ENCODE measurements around the gene HIP1R.

DNA sequence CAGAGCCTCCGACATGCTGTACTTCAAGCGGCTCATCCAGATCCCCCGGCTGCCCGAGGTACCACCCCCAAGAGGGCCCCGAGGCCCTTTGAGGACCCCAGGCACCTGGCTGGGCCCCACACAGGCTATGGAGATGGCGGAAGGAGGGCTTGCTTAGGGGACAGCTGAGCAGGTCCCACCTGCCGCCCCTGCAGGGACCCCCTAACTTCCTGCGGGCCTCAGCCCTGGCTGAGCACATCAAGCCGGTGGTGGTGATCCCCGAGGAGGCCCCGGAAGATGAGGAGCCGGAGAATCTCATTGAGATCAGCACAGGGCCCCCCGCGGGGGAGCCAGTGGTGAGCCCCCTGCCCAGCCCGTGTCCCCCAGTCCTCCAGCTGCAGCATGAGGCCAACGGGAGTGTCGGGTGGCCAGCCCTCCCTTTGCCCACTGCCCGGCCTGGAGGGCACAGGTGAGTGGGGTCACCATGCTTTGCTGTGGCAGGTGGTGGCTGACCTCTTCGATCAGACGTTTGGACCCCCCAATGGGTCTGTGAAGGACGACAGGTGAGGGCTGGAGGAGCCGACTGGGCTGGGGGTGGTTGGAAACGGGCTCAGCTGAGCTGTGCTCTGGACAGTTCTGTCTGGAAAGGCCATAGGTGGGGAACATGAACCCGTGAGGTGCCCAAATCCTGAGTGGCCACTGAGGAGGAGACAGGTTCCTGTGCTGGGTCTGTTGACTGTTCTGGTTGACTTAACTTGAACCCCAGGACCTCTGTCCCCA lies 20.0 kb downstream of the HIP1R start:
- no peak for TF ChIP-seq POLR2AphosphoS5 (IDR thresholded peaks at IDR 0.05; ENCODE audit: low read depth)
- TF ChIP-seq, protein P1, sequence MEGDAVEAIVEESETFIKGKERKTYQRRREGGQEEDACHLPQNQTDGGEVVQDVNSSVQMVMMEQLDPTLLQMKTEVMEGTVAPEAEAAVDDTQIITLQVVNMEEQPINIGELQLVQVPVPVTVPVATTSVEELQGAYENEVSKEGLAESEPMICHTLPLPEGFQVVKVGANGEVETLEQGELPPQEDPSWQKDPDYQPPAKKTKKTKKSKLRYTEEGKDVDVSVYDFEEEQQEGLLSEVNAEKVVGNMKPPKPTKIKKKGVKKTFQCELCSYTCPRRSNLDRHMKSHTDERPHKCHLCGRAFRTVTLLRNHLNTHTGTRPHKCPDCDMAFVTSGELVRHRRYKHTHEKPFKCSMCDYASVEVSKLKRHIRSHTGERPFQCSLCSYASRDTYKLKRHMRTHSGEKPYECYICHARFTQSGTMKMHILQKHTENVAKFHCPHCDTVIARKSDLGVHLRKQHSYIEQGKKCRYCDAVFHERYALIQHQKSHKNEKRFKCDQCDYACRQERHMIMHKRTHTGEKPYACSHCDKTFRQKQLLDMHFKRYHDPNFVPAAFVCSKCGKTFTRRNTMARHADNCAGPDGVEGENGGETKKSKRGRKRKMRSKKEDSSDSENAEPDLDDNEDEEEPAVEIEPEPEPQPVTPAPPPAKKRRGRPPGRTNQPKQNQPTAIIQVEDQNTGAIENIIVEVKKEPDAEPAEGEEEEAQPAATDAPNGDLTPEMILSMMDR (conservative IDR thresholded peaks at IDR 0.05; ENCODE audit: low read depth in 2 of 2) = no peak
- TF ChIP-seq, protein P2, sequence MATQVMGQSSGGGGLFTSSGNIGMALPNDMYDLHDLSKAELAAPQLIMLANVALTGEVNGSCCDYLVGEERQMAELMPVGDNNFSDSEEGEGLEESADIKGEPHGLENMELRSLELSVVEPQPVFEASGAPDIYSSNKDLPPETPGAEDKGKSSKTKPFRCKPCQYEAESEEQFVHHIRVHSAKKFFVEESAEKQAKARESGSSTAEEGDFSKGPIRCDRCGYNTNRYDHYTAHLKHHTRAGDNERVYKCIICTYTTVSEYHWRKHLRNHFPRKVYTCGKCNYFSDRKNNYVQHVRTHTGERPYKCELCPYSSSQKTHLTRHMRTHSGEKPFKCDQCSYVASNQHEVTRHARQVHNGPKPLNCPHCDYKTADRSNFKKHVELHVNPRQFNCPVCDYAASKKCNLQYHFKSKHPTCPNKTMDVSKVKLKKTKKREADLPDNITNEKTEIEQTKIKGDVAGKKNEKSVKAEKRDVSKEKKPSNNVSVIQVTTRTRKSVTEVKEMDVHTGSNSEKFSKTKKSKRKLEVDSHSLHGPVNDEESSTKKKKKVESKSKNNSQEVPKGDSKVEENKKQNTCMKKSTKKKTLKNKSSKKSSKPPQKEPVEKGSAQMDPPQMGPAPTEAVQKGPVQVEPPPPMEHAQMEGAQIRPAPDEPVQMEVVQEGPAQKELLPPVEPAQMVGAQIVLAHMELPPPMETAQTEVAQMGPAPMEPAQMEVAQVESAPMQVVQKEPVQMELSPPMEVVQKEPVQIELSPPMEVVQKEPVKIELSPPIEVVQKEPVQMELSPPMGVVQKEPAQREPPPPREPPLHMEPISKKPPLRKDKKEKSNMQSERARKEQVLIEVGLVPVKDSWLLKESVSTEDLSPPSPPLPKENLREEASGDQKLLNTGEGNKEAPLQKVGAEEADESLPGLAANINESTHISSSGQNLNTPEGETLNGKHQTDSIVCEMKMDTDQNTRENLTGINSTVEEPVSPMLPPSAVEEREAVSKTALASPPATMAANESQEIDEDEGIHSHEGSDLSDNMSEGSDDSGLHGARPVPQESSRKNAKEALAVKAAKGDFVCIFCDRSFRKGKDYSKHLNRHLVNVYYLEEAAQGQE (IDR thresholded peaks at IDR 0.05; ENCODE audit: unreplicated experiment) = no peak
- no peak for TF ChIP-seq EZH2 (IDR thresholded peaks at IDR 0.05; ENCODE audit: low read depth, unreplicated experiment)
- no peak for TF ChIP-seq EZH2phosphoT487 (IDR thresholded peaks at IDR 0.05; ENCODE audit: unreplicated experiment)
- no peak for TF ChIP-seq CREB1 (CRISPR knock-in tag; IDR thresholded peaks at IDR 0.05; ENCODE audit: low read depth)
- TF ChIP-seq JUNB (IDR thresholded peaks at IDR 0.05; ENCODE audit: unreplicated experiment) = no peak
- no peak for TF ChIP-seq ZNF331 (CRISPR knock-in tag; IDR thresholded peaks at IDR 0.05; ENCODE audit: low read depth)
- no peak for TF ChIP-seq STAT1 (IDR thresholded peaks at IDR 0.05; ENCODE audit: unreplicated experiment)
- TF ChIP-seq, protein P3, sequence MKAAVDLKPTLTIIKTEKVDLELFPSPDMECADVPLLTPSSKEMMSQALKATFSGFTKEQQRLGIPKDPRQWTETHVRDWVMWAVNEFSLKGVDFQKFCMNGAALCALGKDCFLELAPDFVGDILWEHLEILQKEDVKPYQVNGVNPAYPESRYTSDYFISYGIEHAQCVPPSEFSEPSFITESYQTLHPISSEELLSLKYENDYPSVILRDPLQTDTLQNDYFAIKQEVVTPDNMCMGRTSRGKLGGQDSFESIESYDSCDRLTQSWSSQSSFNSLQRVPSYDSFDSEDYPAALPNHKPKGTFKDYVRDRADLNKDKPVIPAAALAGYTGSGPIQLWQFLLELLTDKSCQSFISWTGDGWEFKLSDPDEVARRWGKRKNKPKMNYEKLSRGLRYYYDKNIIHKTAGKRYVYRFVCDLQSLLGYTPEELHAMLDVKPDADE (IDR thresholded peaks at IDR 0.05) = no peak

Data from GM23338 (cell line).